Activated CD4-positive, alpha-beta memory T cell treated with anti-CD3 and anti-CD28 coated beads for 36 hours (primary cell): ENCODE data around the gene HOXA5. TPM values are rescaled to one million over a fixed set of nuclear protein-coding genes. Genes with fewer than 3 reads are reported as not detected.

ENCODE experiments used
- CTCF ChIA-PET: fragments of 350-600 bp; sonication (Branson Sonifier 250); formaldehyde crosslinking; loops from one replicate; lab custom pipeline; 2021; ENCODE audit warnings: antibody characterized with exemption, inconsistent platforms; lab: Charles Lee
- POLR2A ChIA-PET: fragments of 350-600 bp; sonication (Branson Sonifier 250); formaldehyde crosslinking; loops from one replicate; lab custom pipeline; 2021; ENCODE audit warnings: antibody characterized with exemption; lab: Charles Lee
- DNase-seq: peaks from one replicate; pipeline ENCODE4 v3.0.0-alpha.2; 2020
- H3K27ac Mint-ChIP-seq: one replicate; pipeline ENCODE4 v1.8.0; 2021; ENCODE audit warnings: mixed read lengths
- H3K27me3 Mint-ChIP-seq: one replicate; pipeline ENCODE4 v1.8.0; 2021; ENCODE audit warnings: mixed read lengths
- H3K36me3 Mint-ChIP-seq: one replicate; pipeline ENCODE4 v1.8.0; 2021; ENCODE audit warnings: mixed read lengths
- H3K4me1 Mint-ChIP-seq: one replicate; pipeline ENCODE4 v1.8.0; 2021; ENCODE audit warnings: low read depth, mixed read lengths
- H3K4me3 Mint-ChIP-seq: one replicate; pipeline ENCODE4 v1.8.0; 2021; ENCODE audit warnings: mild to moderate bottlenecking, mixed read lengths
- H3K9me3 Mint-ChIP-seq: one replicate; pipeline ENCODE4 v1.8.0; 2021; ENCODE audit warnings: mixed read lengths
- intact Hi-C: fragments of 100-400 bp; cut with micrococcal nuclease; formaldehyde crosslinking; loops from one replicate; pipeline ENCODE4 v1.15.1; 2023
- total RNA-seq, 2 experiments: library from RNA; stranded (reverse); gene quantifications; one replicate each; pipeline ENCODE4 v1.2.3, GENCODE V29; 2021

Gene HOXA5
- total RNA-seq, 2 experiments from 2014 or later, result not detected

DNA sequence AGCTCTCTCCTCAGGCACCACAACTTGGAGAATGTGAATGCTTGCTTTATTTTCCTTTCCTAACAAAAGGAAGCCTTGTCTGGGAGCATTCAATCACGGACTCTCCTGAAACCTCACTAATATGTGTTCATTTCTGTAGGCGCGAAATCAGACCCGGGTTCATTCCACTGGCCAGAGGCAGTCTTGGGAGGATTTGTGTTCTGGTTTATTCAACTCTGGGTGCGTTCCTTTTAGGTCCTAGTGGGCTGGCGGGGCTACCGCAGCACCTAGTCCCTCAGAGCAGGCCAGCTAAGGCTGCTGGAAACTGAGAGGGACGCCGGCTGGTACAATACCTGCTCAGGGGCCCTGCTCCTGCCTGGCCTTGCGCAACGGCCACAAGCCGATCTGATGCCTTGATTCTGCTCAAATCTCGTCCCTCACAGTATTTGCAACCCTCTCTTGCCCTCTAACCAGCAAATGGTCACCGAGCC lies 20.4 kb downstream of the HOXA5 start:
- ChIA-PET POLR2A (no interaction called here), CTCF (no interaction called here)
- Mint-ChIP-seq H3K9me3 (no peaks in the 10 kb centered on the region), H3K4me3 (no peak overlapping the region), H3K36me3 (no peaks in the 10 kb centered on the region), H3K27ac (no peak overlapping the region), H3K4me1 (no peaks in the 10 kb centered on the region), H3K27me3 (peaks cover 35% of the 10 kb centered on the region)
- intact Hi-C loops, result no loop called here
- no peak for DNase-seq

DNA sequence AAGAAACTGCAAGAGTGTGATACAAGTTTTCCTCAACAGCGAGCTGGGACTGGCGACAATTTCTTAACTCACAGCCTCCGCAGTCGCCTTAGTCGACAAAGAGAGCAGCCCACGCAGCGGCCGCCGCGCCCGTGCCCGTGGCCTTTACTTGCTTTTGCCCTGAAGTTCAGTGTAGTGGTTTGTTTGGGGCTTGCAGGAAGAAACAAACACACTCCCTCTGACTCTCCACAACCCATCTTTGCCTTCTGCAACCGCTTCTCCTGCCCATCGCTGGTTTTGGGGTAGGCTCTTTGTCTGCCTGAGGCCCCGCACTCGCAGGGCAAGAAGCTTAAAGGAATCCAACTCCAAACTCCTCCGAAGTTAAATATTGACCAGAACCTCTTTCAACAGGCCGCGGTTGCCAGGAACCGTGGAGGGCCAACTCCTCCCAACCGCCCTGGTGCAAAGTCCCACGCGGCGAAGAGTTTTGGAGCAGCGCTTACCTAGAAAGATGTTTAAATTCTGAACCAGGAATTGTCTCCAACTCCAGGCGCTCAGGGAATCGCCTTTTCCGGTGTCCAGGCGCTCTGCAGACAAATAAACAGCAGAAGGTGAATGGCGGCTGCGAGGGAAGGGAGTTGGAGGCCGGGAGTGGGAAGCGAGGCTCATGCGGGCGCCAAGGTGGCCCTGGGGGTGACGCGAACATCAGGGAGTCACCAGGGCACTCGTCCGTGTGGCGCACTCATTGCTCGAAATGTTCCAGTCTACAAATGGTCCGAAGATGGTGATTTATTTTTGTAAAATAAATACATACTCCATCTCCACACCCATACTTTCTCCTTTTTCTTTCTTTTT lies 21.2 kb downstream of the HOXA5 start:
- H3K9me3 Mint-ChIP-seq, result no peaks in the 10 kb centered on the region
- H3K4me3 Mint-ChIP-seq, result no peak overlapping the region
- intact Hi-C loops, result no loop called here
- ChIA-PET CTCF (no interaction called here), POLR2A (no interaction called here)
- no peak for DNase-seq
- no peak overlapping the region for H3K27ac Mint-ChIP-seq
- H3K4me1 Mint-ChIP-seq, result no peaks in the 10 kb centered on the region
- H3K27me3 Mint-ChIP-seq, result peaks cover 29% of the 10 kb centered on the region
- H3K36me3 Mint-ChIP-seq, result no peaks in the 10 kb centered on the region

DNA sequence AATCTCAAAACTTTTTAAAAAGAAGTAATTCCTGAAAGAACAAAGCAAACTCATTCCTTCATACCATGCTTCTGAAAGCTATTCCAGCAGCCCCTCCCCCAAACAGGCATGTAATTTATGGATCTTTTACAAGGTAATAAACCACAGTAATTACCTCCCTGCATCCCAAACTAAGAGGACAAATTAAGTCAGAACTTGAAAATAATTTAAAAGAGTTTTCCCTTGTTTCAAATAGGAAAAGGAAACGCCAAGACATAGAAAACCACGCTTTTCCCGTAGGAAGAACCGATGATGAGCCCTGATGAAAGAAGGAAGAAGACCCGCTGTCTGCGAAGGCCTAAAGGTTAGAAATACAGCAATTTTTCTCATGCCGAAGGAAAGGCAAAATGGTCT lies 21.8 kb downstream of the HOXA5 start:
- CTCF ChIA-PET, result no interaction called here
- Mint-ChIP-seq H3K27me3 (peaks cover 24% of the 10 kb centered on the region), H3K4me3 (no peak overlapping the region), H3K27ac (no peak overlapping the region), H3K9me3 (no peaks in the 10 kb centered on the region), H3K36me3 (no peaks in the 10 kb centered on the region), H3K4me1 (no peaks in the 10 kb centered on the region)
- no peak for DNase-seq
- POLR2A ChIA-PET, result no interaction called here
- intact Hi-C loops, result no loop called here

DNA sequence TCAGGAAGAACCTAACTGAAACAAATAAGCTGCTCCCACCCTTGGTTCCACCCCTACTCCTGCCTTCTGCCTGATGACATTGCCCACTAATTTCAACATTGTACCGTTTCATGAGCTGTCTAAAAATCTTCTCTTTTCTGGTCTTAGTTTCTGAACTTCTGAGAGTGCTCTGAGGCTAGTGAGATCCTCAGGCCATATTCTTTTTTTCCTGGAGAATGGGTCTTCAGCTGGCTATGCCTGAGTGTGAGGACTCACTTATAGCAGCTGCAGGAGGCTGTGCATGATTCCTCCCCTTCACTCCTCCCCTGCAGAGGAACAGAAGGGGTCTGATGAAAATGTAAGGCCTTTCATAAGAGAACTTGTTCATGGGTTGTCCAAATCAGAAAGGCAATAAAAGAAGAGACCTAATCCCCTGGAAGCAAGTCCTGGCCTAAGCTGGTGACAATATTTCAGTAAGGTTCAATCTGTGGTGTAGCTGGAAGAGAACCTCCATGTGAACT lies 24.0 kb downstream of the HOXA5 start:
- Mint-ChIP-seq H3K27me3 (peaks cover 9% of the 10 kb centered on the region), H3K9me3 (no peaks in the 10 kb centered on the region), H3K4me1 (no peaks in the 10 kb centered on the region), H3K27ac (no peak overlapping the region), H3K4me3 (no peak overlapping the region), H3K36me3 (no peaks in the 10 kb centered on the region)
- ChIA-PET CTCF (interaction anchor here (0.6 kb wide), 1 partner anchor 174 kb away, joined by 6 read pairs; no protein-coding TSS in a partner anchor), POLR2A (no interaction called here)
- DNase-seq, result no peak
- intact Hi-C loops, result no loop called here

DNA sequence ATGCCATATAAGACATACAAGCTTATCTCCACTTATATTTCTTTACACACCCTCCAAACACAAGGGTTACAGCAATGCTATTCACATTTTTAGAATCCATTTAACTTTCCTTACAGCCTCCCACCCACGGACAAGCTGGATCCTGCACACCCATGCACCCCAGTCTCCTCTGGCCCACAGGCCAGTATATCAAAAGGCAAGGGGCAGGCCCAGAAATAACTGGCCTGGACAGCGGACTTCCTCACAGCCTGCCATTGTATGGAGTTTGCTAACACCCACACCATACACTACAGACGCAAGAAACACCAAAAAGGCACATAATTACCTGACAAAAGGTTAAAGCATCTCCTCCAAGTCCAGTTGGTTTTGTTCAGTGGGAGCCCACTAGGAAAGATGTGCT lies 24.9 kb downstream of the HOXA5 start:
- H3K4me1 Mint-ChIP-seq, result no peaks in the 10 kb centered on the region
- no peak overlapping the region for H3K4me3 Mint-ChIP-seq
- no peaks in the 10 kb centered on the region for H3K36me3 Mint-ChIP-seq
- H3K27ac Mint-ChIP-seq, result no peak overlapping the region
- ChIA-PET POLR2A (no interaction called here), CTCF (no interaction called here)
- intact Hi-C loops, result no loop called here
- no peaks in the 10 kb centered on the region for H3K9me3 Mint-ChIP-seq
- DNase-seq, result no peak
- H3K27me3 Mint-ChIP-seq, result peaks cover 5% of the 10 kb centered on the region

DNA sequence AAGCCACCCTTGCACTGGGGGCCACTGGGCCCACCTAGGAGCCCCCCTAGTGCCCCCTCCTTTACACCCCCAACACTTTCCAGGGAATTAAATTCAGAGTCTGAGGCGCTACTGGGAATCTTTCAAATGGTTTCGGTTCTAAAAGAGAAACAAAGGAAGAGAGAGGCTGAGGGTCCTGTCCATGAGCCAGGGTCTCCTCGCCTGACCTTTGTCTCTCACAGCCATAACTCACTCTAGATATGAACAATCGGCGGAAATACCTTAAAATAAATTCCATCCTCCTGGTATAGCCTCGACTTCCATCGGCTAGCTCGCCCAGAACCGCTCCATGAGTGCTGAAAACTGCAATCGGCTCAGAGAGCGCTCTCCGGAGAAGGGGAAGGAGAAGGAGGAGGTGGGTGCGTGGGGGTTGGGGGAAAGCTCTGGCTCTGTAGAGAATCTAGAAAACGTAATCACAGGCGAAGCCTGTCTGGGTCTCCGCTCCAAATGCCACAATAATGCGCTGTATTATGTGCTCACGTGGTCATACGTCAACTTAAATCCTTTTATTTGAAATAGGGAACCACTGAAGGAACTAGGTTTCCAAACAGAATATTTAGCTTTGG lies 25.5 kb downstream of the HOXA5 start:
- CTCF ChIA-PET, result no interaction called here
- Mint-ChIP-seq H3K36me3 (no peaks in the 10 kb centered on the region), H3K4me1 (no peaks in the 10 kb centered on the region), H3K9me3 (no peaks in the 10 kb centered on the region), H3K27ac (no peak overlapping the region), H3K27me3 (peaks cover 4% of the 10 kb centered on the region), H3K4me3 (no peak overlapping the region)
- POLR2A ChIA-PET, result no interaction called here
- intact Hi-C loops, result no loop called here
- no peak for DNase-seq

DNA sequence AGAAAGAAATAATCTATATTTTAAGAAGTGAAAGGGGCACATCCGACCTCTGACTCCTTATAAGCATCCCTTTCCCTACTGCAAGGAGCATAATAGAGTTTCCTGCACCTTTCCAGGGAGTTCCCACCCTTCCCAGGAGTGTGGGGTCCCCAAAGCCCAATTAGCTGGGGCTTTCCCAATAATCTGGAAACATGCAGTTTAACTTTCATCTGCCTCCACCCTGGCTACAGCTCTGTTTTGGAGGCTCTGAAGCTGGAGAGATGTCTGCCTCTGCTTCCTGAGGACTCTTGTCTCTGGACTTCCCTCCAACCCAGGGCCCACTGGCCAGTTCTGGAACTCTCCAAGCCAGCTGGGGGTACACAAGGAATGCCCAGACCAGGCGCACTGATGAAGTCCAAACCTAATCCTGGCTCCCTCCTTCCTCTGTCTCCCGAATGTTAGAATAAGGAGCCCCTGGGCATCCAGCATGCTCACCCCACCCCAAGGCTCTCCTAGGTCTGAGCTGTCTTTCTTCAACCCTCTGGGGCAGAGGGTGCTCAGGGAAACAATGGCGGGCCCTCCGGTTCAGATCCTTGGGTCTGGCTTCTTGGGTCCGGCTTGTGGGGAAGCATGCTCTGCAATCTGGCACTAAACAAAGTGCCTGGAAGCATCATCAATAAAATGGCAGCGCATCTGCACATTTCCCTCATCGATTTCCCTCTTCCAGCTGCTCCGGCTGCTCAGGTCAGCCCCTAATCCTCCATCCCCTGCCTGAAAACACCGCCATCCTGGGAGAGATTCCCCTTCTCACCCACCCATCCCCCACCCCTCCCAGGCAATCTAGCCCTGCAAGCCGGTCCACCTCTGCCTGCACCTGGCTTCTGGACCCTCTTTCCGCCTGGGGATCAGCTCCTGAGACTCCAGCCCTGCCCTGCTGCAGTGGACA lies 26.3 kb downstream of the HOXA5 start:
- ChIA-PET POLR2A (no interaction called here), CTCF (no interaction called here)
- no peaks in the 10 kb centered on the region for H3K36me3 Mint-ChIP-seq
- H3K27me3 Mint-ChIP-seq, result peaks cover 4% of the 10 kb centered on the region
- no peaks in the 10 kb centered on the region for H3K4me1 Mint-ChIP-seq
- no peak overlapping the region for H3K4me3 Mint-ChIP-seq
- H3K9me3 Mint-ChIP-seq, result no peaks in the 10 kb centered on the region
- no peak overlapping the region for H3K27ac Mint-ChIP-seq
- no peak for DNase-seq
- intact Hi-C loops, result no loop called here

DNA sequence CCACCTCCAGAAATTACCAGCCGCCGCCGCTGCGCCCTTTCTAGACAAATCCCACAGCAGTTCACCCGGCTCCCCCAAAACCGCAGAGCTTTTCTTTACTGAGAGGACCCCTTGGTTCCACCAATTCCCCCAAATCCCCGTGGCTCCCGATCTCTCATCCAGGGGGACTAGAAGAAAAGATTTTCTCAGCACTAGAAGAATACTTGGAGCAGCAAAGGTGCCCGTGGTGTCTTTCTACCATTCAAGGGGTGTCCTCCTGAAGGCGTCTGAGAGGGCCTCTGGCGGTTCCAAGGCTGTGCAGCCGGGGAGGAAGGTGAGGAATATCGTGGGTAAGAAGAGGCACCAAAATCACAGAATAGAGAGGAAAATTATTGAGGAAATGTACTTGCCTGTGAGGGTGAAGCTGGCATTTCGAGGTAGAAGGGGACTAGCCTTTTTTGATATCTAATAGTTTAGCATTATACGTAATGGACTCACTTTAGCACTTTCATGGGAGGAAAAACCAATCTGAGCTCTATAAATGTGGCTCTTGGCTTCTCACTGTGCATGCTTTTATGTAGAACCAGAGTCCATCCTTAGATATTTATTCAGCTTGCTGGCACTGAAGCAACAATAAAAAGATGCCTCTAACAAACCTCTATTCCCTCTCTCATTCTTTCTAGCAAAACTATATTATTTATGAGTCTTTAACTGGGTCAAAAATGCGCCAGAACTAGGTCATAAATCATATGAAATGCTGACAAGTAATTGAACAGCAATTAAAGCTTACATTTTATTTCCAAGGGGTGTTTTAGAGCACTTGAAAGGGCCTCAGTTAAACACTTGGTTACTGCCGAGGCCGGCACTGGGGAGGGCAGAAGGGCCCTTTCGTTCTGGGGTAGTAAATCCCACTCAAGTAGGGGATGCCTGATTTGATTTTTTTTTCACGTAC lies 27.2 kb downstream of the HOXA5 start:
- CTCF ChIA-PET, result no interaction called here
- no peak overlapping the region for H3K4me3 Mint-ChIP-seq
- H3K9me3 Mint-ChIP-seq, result no peaks in the 10 kb centered on the region
- peaks cover 6% of the 10 kb centered on the region for H3K27me3 Mint-ChIP-seq
- H3K36me3 Mint-ChIP-seq, result no peaks in the 10 kb centered on the region
- intact Hi-C loops, result no loop called here
- POLR2A ChIA-PET, result no interaction called here
- no peak for DNase-seq
- H3K4me1 Mint-ChIP-seq, result no peaks in the 10 kb centered on the region
- H3K27ac Mint-ChIP-seq, result no peak overlapping the region

DNA sequence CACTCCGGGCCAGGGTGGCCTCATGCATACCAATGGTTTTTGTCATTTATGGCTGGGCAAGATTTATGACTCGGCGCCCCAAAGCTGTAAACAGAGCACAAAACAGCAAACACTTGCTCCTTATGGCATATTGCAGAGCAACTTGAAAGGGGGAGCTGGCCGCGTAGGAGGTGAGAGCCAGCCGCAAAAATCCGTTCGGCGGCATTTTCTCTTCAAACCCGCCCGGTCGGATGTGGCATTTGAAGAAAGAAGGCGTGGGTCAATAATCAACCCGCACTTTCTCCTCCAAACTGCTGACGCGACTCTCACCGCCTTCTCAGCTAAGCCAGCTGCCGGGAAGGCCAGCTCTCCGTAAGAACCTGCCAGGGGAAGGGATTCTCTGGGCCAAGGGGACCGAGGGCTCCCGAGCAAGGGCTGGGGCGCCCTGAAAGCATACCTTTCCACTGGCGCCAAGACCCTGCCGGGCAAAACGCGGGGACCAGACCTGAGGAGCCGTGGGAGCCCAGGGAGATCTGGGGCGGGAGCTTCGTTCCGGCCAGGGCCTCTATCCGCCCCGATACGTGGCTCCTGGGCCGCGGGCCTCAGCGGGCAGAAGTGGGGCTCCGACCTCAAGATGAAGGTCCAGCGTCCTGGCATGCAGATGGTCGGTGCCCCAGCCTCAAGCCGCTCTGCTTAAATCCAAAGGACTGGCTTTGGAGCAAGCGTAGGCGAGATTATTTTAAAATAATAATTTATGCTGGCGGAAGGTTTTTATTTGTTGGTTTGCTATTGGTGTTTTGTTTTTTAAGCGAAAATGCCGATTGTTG lies 28.1 kb downstream of the HOXA5 start:
- CTCF ChIA-PET, result no interaction called here
- Mint-ChIP-seq H3K9me3 (no peaks in the 10 kb centered on the region), H3K4me3 (no peak overlapping the region), H3K27ac (no peak overlapping the region), H3K27me3 (peaks cover 6% of the 10 kb centered on the region), H3K4me1 (no peaks in the 10 kb centered on the region), H3K36me3 (no peaks in the 10 kb centered on the region)
- POLR2A ChIA-PET, result no interaction called here
- intact Hi-C loops, result no loop called here
- DNase-seq, result no peak

DNA sequence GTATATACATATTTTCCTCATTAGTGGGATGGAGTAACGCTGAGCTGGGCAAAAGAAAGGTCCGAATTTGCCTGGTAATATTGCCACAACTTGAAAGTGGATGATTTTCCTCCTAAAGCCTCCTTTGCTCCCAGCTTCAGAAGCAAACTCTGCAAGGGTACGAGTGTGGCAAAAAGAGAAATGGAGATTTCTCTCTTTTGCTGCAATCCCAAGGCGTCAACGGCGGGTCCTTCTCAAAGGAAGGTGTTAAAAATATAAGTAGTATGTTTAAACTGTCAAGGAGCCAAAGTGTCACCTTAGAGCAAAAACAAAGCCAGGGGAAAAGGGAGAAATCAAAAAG lies 28.6 kb downstream of the HOXA5 start:
- Mint-ChIP-seq H3K27me3 (peaks cover 6% of the 10 kb centered on the region), H3K27ac (no peak overlapping the region), H3K9me3 (no peaks in the 10 kb centered on the region), H3K36me3 (no peaks in the 10 kb centered on the region), H3K4me1 (no peaks in the 10 kb centered on the region), H3K4me3 (no peak overlapping the region)
- DNase-seq, result no peak
- POLR2A ChIA-PET, result no interaction called here
- CTCF ChIA-PET, result no interaction called here
- intact Hi-C loops, result no loop called here
